Parathyroid adenoma (tissue), 2 donors: ENCODE data around the gene RAPGEF6.
A peak's percentile ranks its signal among the peaks of the same experiment; 100 is the strongest.

Source experiments
- H2AFZ ChIP-seq: fragments of 300-600 bp; sonication (generic); one replicate; pipeline ENCODE4 v1.7.0; 2017; ENCODE audit warnings: antibody characterized with exemption, mild to moderate bottlenecking
- H3K27ac ChIP-seq: fragments of 300-600 bp; sonication (generic); one replicate; pipeline ENCODE4 v1.7.0; 2017
- H3K27me3 ChIP-seq: fragments of 300-600 bp; sonication (generic); one replicate; pipeline ENCODE4 v1.7.0; 2017; ENCODE audit warnings: low read length; ENCODE audit not compliant: control insufficient read depth, insufficient read depth
- H3K36me3 ChIP-seq: fragments of 300-600 bp; sonication (generic); one replicate; pipeline ENCODE4 v1.7.0; 2017; ENCODE audit warnings: low read length; ENCODE audit not compliant: control insufficient read depth, insufficient read depth
- H3K4me1 ChIP-seq: fragments of 300-600 bp; sonication (generic); one replicate; pipeline ENCODE4 v1.7.0; 2017; ENCODE audit warnings: control low read depth
- H3K4me2 ChIP-seq: fragments of 300-600 bp; sonication (generic); one replicate; pipeline ENCODE4 v1.7.0; 2017; ENCODE audit warnings: low read length
- H3K4me3 ChIP-seq: fragments of 300-600 bp; sonication (generic); one replicate; pipeline ENCODE4 v1.7.0; 2017; ENCODE audit warnings: low read depth, low read length
- H3K79me2 ChIP-seq: fragments of 300-600 bp; sonication (generic); one replicate; pipeline ENCODE4 v1.7.0; 2017; ENCODE audit warnings: control low read depth
- H3K9ac ChIP-seq: fragments of 300-600 bp; sonication (generic); one replicate; pipeline ENCODE4 v1.7.0; 2017; ENCODE audit warnings: mild to moderate bottlenecking
- H3K9me3 ChIP-seq: fragments of 300-600 bp; sonication (generic); one replicate; pipeline ENCODE4 v1.7.0; 2017; ENCODE audit warnings: low read length; ENCODE audit not compliant: control insufficient read depth
- CTCF ChIP-seq: fragments of 300-600 bp; sonication (generic); IDR thresholded peaks from one replicate; pipeline ENCODE4 v1.7.0; 2017; ENCODE audit warnings: antibody characterized with exemption, mild to moderate bottlenecking
- donor health status: primary hyperparathyroidism.

The RAPGEF6 gene

GRCh38 chr5:131418846-131419245, 216.2 kb downstream of the RAPGEF6 start:
- Histone ChIP-seq H3K36me3 (no peaks in the 10 kb centered on the region), H3K9me3 (no peaks in the 10 kb centered on the region), H3K79me2 (no peaks in the 10 kb centered on the region), H3K4me2 (no peak overlapping the region), H2AFZ (no peak overlapping the region), H3K4me1 (no peaks in the 10 kb centered on the region), H3K4me3 (no peak overlapping the region), H3K27ac (no peak overlapping the region), H3K27me3 (no peaks in the 10 kb centered on the region), H3K9ac (no peak overlapping the region)
- no peak for TF ChIP-seq CTCF

- H3K79me2 ChIP-seq, result no peaks in the 10 kb centered on the region
- H2AFZ ChIP-seq, result no peak overlapping the region
- no peak overlapping the region for H3K4me3 ChIP-seq
- H3K27ac ChIP-seq, result no peak overlapping the region
- H3K4me2 ChIP-seq, result no peak overlapping the region
- H3K9ac ChIP-seq, result no peak overlapping the region
- TF ChIP-seq CTCF, result peak; percentile 89
- H3K36me3 ChIP-seq, result no peaks in the 10 kb centered on the region
- H3K9me3 ChIP-seq, result no peaks in the 10 kb centered on the region
- no peaks in the 10 kb centered on the region for H3K4me1 ChIP-seq
- no peaks in the 10 kb centered on the region for H3K27me3 ChIP-seq
These were observed 217.7 kb downstream of the RAPGEF6 start for GRCh38 chr5:131417240-131417869.

GRCh38 chr5:131416729-131417128, 218.3 kb downstream of the RAPGEF6 start:
- Histone ChIP-seq H2AFZ (no peak overlapping the region), H3K4me1 (no peaks in the 10 kb centered on the region), H3K9ac (no peak overlapping the region), H3K79me2 (no peaks in the 10 kb centered on the region), H3K4me3 (no peak overlapping the region), H3K36me3 (no peaks in the 10 kb centered on the region), H3K9me3 (no peaks in the 10 kb centered on the region), H3K27ac (no peak overlapping the region), H3K4me2 (no peak overlapping the region), H3K27me3 (no peaks in the 10 kb centered on the region)
- TF ChIP-seq CTCF, result no peak

- H3K9ac ChIP-seq, result no peak overlapping the region
- H3K27ac ChIP-seq, result no peak overlapping the region
- no peak overlapping the region for H3K4me3 ChIP-seq
- no peak overlapping the region for H3K4me2 ChIP-seq
- H3K27me3 ChIP-seq, result no peaks in the 10 kb centered on the region
- H3K9me3 ChIP-seq, result no peaks in the 10 kb centered on the region
- no peaks in the 10 kb centered on the region for H3K4me1 ChIP-seq
- no peaks in the 10 kb centered on the region for H3K79me2 ChIP-seq
- no peak for TF ChIP-seq CTCF
- no peak overlapping the region for H2AFZ ChIP-seq
- no peaks in the 10 kb centered on the region for H3K36me3 ChIP-seq
These were observed 221.1 kb downstream of the RAPGEF6 start for GRCh38 chr5:131413605-131414559.
